B cell (primary cell): ENCODE measurements around the gene PIK3CA. TPM values are rescaled to one million over a fixed set of nuclear protein-coding genes. Genes with fewer than 3 reads are reported as not detected.

Experiments
- ATAC-seq: fragments of 200-7000 bp; cut with Tn5 transposase; one replicate; pipeline ENCODE4 v1.10.0; 2021; ENCODE audit warnings: low read depth, mild to moderate bottlenecking, moderate number of reproducible peaks, moderate library complexity
- CTCF ChIA-PET: fragments of 350-600 bp; sonication (Branson Sonifier 250); formaldehyde crosslinking; loops from one replicate; lab custom pipeline; 2021; ENCODE audit warnings: antibody characterized with exemption, inconsistent platforms; lab: Charles Lee
- POLR2A ChIA-PET: fragments of 350-600 bp; sonication (Branson Sonifier 250); formaldehyde crosslinking; loops from one replicate; lab custom pipeline; 2021; ENCODE audit warnings: antibody characterized with exemption; lab: Charles Lee
- DNase-seq: peaks from one replicate; pipeline ENCODE4 v3.0.0; 2013
- H2AFZ ChIP-seq: 2 replicates; pipeline ENCODE4 v1.6.1; 2012; ENCODE audit warnings: mild to moderate bottlenecking, low read depth, low read length; ENCODE audit not compliant: insufficient read depth, poor library complexity, severe bottlenecking
- H3K27ac ChIP-seq, 2 donors: 1 replicate in 1 of 2; 2 replicates in 1 of 2; pipeline ENCODE4 v1.5.1; 2012 to 2013; ENCODE audit warnings: low read length in 2 of 2, mild to moderate bottlenecking in 2 of 2, moderate library complexity in 1 of 2
- H3K27me3 ChIP-seq, 4 experiments: fragments of 200-600 bp in 1 of 4; sonication (generic) in 1 of 4; replicated peaks in 1 of 4; 1 replicate in 2 of 4; 2 replicates in 2 of 4; pipeline versions ENCODE4 v1.6.1 to v1.7.0; 2013 to 2016; ENCODE audit warnings: low read length in 3 of 4, mild to moderate bottlenecking in 2 of 4, mixed read lengths in 1 of 4, moderate library complexity in 1 of 4; ENCODE audit not compliant: insufficient read depth in 4 of 4, control insufficient read depth in 3 of 4; ENCODE audit errors: control extremely low read depth in 1 of 4
- H3K36me3 ChIP-seq, 2 experiments: replicated peaks in 1 of 2; 1 replicate in 1 of 2; 2 replicates in 1 of 2; pipeline versions ENCODE4 v1.6.1 to v1.7.1; 2013; ENCODE audit warnings: low read length in 1 of 2; ENCODE audit not compliant: insufficient read depth in 2 of 2, control insufficient read depth in 1 of 2; ENCODE audit errors: control extremely low read depth in 1 of 2, extremely low read depth in 1 of 2
- H3K4me1 ChIP-seq, 2 donors: fragments of 200-600 bp in 1 of 2; sonication (generic) in 1 of 2; 1 replicate in 1 of 2; 2 replicates in 1 of 2; pipeline versions ENCODE4 v1.5.1 to v1.6.1; 2013 to 2017; ENCODE audit warnings: low read length in 2 of 2; ENCODE audit not compliant: control insufficient read depth in 2 of 2, insufficient read depth in 2 of 2
- H3K4me2 ChIP-seq: replicated peaks from 2 replicates; pipeline ENCODE3; 2012; ENCODE audit warnings: mild to moderate bottlenecking, low read depth, low read length; ENCODE audit not compliant: poor library complexity, severe bottlenecking
- H3K4me3 ChIP-seq, 5 experiments: fragments of 200-600 bp in 1 of 5; sonication (generic) in 1 of 5; 1 replicate in 3 of 5; 2 replicates in 2 of 5; pipeline versions ENCODE4 v1.5.1 to v1.7.0; 2011 to 2016; ENCODE audit warnings: low read length in 4 of 5, mild to moderate bottlenecking in 4 of 5, low read depth in 2 of 5, control low read depth in 1 of 5, moderate library complexity in 1 of 5; ENCODE audit not compliant: insufficient read depth in 1 of 5; ENCODE audit errors: control extremely low read depth in 1 of 5, extremely low read depth in 1 of 5
- H3K79me2 ChIP-seq: fragments of 200-600 bp; sonication (generic); one replicate; pipeline ENCODE4 v1.6.0; 2016; ENCODE audit warnings: low read length; ENCODE audit not compliant: control insufficient read depth, insufficient read depth
- H3K9ac ChIP-seq: fragments of 200-600 bp; sonication (generic); 2 replicates; pipeline ENCODE4 v1.6.1; 2017; ENCODE audit warnings: mild to moderate bottlenecking, low read length, moderate library complexity
- H3K9me3 ChIP-seq, 3 donors: one replicate each; pipeline versions ENCODE4 v1.6.1 to v1.7.1; 2013; ENCODE audit warnings: low read length in 2 of 3; ENCODE audit not compliant: control insufficient read depth in 2 of 3, insufficient read depth in 1 of 3; ENCODE audit errors: control extremely low read depth in 1 of 3
- H4K20me1 ChIP-seq: 2 replicates; pipeline ENCODE4 v1.6.0; 2012; ENCODE audit warnings: mild to moderate bottlenecking, low read length; ENCODE audit not compliant: insufficient read depth, control insufficient read depth, poor library complexity, severe bottlenecking
- H3K27ac Mint-ChIP-seq: one replicate; pipeline ENCODE4 v1.8.0; 2021; ENCODE audit warnings: mixed read lengths
- H3K27me3 Mint-ChIP-seq: one replicate; pipeline ENCODE4 v1.8.0; 2021; ENCODE audit warnings: mixed read lengths
- H3K4me1 Mint-ChIP-seq: one replicate; pipeline ENCODE4 v1.8.0; 2021; ENCODE audit warnings: mixed read lengths
- H3K4me3 Mint-ChIP-seq: one replicate; pipeline ENCODE4 v1.8.0; 2021; ENCODE audit warnings: mixed read lengths
- H3K9me3 Mint-ChIP-seq: one replicate; pipeline ENCODE4 v1.8.0; 2022; ENCODE audit warnings: mixed read lengths; ENCODE audit not compliant: insufficient read depth
- EZH2 ChIP-seq: IDR thresholded peaks from 2 replicates; pipeline ENCODE4 v1.6.1; 2012; ENCODE audit warnings: borderline replicate concordance, low read depth, mild to moderate bottlenecking, moderate library complexity, low read length; ENCODE audit not compliant: insufficient read depth, poor library complexity, severe bottlenecking
- WGBS: methylation state at CpG from one replicate; pipeline ENCODE4 v1.1.5; 2013; ENCODE audit warnings: missing lambda C conversion rate; ENCODE audit not compliant: insufficient coverage; 5-methylcytosine and 5-hydroxymethylcytosine counted together
- intact Hi-C: fragments of 100-400 bp; cut with micrococcal nuclease; formaldehyde crosslinking; loops from one replicate; pipeline ENCODE4 v1.10.0; 2022
- polyA plus RNA-seq: library from polyadenylated mRNA; depleted of rRNA; stranded (reverse); fragments of >200 nt; gene quantifications from 2 replicates; pipeline ENCODE4 v1.2.3, GENCODE V29; 2012
- total RNA-seq, 2 donors: library from RNA; stranded (reverse); fragments of 120-200 nt in 1 of 2; gene quantifications; 1 replicate in 1 of 2; 2 replicates in 1 of 2; pipeline versions ENCODE4 v1.2.3 to v1.2.4, GENCODE V29; 2013 to 2022
- TF ChIP-seq, protein P1 (sequence below): fragments of 200-600 bp; IDR thresholded peaks from one replicate; pipeline ENCODE4 v1.8.0; 2022; ENCODE audit warnings: antibody characterized with exemption, mild to moderate bottlenecking

Gene PIK3CA
- total and polyA plus RNA-seq, 2 donors (not counting 1 experiment from before 2014, with no cell fraction given) = 6.4 to 61.8 TPM

DNA sequence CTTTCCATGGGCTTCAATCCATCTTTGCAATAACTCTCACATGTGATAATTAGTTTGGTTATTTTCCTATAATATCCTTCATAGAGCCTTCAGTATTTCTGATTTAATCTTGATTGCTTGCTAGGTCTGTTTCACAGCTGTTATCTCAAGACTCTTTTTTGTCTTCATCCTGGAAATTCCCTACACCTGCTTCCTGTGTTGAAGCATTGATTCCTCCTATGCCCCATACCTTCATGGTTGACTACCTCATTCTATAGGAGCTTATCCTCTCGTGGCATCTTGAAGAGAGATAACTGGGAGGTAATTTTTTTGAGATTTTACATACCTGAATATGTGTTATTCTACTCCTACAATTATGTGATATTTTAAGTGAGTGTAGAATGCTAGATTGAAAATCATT lies 26.7 kb downstream of the PIK3CA start:
- no peak overlapping the region for H3K27ac ChIP-seq
- H3K4me3 ChIP-seq = no peak overlapping the region
- no peak overlapping the region for H3K9ac ChIP-seq
- WGBS = no CpG with 5 or more reads among the region's 1 CpG
- peaks cover 25% of the 10 kb centered on the region for H4K20me1 ChIP-seq
- H3K79me2 ChIP-seq = peaks cover 97% of the 10 kb centered on the region
- H3K4me3 Mint-ChIP-seq = peak overlapping the region; percentile 38
- intact Hi-C loops = loop anchor here (2.0 kb wide), 2 partner anchors 16 to 18 kb away; no protein-coding TSS in a partner anchor
- peaks cover 10 to 25% of the 10 kb centered on the region in 2 donors for H3K4me1 ChIP-seq
- H3K4me2 ChIP-seq = peak overlapping the region; percentile 35
- H3K9me3 ChIP-seq = peaks cover 0 to 1% (median 0%) of the 10 kb centered on the region in 3 donors
- no peaks in the 10 kb centered on the region for H3K36me3 ChIP-seq
- DNase-seq (peak; percentile 41), ATAC-seq (peak; percentile 24)
- H2AFZ ChIP-seq = no peak overlapping the region
- H3K9me3 Mint-ChIP-seq = peaks cover 2% of the 10 kb centered on the region
- POLR2A ChIA-PET = interaction anchor here (1.6 kb wide), 1 partner anchor 26 kb away, joined by 3 read pairs; no protein-coding TSS in a partner anchor
- no peaks in the 10 kb centered on the region for H3K27me3 ChIP-seq
- CTCF ChIA-PET = interaction anchor here (0.7 kb wide), 1 partner anchor 147 kb away, joined by 3 read pairs; no protein-coding TSS in a partner anchor
- H3K27me3 Mint-ChIP-seq = no peaks in the 10 kb centered on the region
- H3K4me1 Mint-ChIP-seq = peaks cover 43% of the 10 kb centered on the region
- TF ChIP-seq EZH2 = no peak
- TF ChIP-seq, protein P1, sequence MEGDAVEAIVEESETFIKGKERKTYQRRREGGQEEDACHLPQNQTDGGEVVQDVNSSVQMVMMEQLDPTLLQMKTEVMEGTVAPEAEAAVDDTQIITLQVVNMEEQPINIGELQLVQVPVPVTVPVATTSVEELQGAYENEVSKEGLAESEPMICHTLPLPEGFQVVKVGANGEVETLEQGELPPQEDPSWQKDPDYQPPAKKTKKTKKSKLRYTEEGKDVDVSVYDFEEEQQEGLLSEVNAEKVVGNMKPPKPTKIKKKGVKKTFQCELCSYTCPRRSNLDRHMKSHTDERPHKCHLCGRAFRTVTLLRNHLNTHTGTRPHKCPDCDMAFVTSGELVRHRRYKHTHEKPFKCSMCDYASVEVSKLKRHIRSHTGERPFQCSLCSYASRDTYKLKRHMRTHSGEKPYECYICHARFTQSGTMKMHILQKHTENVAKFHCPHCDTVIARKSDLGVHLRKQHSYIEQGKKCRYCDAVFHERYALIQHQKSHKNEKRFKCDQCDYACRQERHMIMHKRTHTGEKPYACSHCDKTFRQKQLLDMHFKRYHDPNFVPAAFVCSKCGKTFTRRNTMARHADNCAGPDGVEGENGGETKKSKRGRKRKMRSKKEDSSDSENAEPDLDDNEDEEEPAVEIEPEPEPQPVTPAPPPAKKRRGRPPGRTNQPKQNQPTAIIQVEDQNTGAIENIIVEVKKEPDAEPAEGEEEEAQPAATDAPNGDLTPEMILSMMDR = no peak
- no peak overlapping the region for H3K27ac Mint-ChIP-seq

DNA sequence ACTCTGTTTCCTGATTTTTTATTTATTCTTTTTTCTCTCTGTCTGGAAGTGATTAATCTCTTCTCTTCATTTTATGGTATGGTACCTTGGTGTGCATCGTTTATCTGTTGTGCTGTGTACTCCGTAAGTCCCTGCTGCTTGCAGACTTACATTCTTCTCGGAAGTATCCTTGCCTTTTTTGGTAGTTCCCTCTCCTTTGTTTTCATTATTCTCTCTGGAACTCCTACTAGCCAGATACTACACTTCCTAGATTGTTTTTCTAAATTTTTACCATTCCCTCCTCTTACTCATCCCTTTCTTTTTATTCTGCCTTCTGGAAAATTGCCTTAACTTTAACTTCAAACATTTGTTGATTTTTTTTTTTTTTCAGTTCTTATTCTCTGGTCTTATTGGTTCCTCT lies 27.2 kb downstream of the PIK3CA start:
- Histone ChIP-seq H3K4me1 (peaks cover 14 to 29% of the 10 kb centered on the region in 2 donors), H2AFZ (no peak overlapping the region), H3K9me3 (peaks cover 0 to 1% (median 0%) of the 10 kb centered on the region in 3 donors), H3K27ac (no peak overlapping the region), H3K4me3 (no peak overlapping the region), H3K27me3 (no peaks in the 10 kb centered on the region), H3K9ac (no peak overlapping the region), H3K79me2 (peaks cover 97% of the 10 kb centered on the region), H3K36me3 (no peaks in the 10 kb centered on the region), H4K20me1 (peaks cover 25% of the 10 kb centered on the region), H3K4me2 (no peak overlapping the region)
- no CpG with 5 or more reads among the region's 3 CpGs for WGBS
- intact Hi-C loops = loop anchor here (2.0 kb wide), 2 partner anchors 17 kb away; no protein-coding TSS in a partner anchor
- H3K4me1 Mint-ChIP-seq = peaks cover 42% of the 10 kb centered on the region
- H3K27ac Mint-ChIP-seq = no peak overlapping the region
- H3K4me3 Mint-ChIP-seq = peak overlapping the region; percentile 9
- ATAC-seq (no peak), DNase-seq (no peak)
- peaks cover 2% of the 10 kb centered on the region for H3K9me3 Mint-ChIP-seq
- H3K27me3 Mint-ChIP-seq = no peaks in the 10 kb centered on the region
- POLR2A ChIA-PET = interaction anchor here (0.7 kb wide), 1 partner anchor 72 kb away, joined by 5 read pairs; no protein-coding TSS in a partner anchor
- no peak for TF ChIP-seq EZH2
- TF ChIP-seq, protein P1 = no peak
- CTCF ChIA-PET = no interaction called here
